ENCODE data around the gene CCDC201.

DNA sequence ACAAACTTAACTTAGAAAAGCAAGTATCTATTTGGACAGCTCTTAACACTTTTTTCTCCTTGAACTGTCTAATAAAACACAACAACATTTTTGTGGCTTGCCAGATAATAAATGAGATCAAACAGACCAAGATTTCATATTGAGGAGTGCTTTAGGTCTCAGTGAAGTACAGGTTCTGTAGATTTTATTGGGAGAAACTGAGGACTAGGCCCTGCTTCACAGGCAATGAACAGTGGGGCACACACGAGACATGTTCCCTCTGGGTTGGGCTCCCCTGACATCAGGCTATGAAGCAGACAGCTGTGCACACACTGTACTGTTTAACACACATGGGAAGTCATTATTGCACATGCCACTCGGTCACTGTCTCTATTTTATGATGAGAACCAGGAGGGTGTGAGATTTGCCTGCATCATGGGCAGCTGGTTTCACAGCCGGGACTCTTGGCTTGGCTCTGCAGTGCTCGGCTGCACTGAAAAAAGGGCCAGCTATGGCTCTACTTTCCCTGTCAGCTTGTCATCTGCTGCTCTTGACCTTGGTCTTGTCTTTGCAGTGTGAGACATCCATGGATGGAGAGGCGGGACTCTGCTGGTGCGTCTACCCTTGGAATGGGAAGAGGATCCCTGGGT, 19.6 kb upstream of the CCDC201 start:
- no peak for TF ChIP-seq ZNF8 (CRISPR knock-in tag; IDR thresholded peaks at IDR 0.05)
- TF ChIP-seq SNAI2 (CRISPR knock-in tag; IDR thresholded peaks at IDR 0.05) = no peak
- no peak for TF ChIP-seq PPARA (CRISPR knock-in tag; IDR thresholded peaks at IDR 0.05; ENCODE audit: borderline replicate concordance)
- no peak for TF ChIP-seq RARB (CRISPR knock-in tag; IDR thresholded peaks at IDR 0.05)
- TF ChIP-seq TOX (CRISPR knock-in tag; IDR thresholded peaks at IDR 0.05; ENCODE audit: borderline replicate concordance) = no peak
- TF ChIP-seq, protein P1, sequence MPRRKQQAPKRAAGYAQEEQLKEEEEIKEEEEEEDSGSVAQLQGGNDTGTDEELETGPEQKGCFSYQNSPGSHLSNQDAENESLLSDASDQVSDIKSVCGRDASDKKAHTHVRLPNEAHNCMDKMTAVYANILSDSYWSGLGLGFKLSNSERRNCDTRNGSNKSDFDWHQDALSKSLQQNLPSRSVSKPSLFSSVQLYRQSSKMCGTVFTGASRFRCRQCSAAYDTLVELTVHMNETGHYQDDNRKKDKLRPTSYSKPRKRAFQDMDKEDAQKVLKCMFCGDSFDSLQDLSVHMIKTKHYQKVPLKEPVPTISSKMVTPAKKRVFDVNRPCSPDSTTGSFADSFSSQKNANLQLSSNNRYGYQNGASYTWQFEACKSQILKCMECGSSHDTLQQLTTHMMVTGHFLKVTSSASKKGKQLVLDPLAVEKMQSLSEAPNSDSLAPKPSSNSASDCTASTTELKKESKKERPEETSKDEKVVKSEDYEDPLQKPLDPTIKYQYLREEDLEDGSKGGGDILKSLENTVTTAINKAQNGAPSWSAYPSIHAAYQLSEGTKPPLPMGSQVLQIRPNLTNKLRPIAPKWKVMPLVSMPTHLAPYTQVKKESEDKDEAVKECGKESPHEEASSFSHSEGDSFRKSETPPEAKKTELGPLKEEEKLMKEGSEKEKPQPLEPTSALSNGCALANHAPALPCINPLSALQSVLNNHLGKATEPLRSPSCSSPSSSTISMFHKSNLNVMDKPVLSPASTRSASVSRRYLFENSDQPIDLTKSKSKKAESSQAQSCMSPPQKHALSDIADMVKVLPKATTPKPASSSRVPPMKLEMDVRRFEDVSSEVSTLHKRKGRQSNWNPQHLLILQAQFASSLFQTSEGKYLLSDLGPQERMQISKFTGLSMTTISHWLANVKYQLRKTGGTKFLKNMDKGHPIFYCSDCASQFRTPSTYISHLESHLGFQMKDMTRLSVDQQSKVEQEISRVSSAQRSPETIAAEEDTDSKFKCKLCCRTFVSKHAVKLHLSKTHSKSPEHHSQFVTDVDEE (CRISPR knock-in tag; IDR thresholded peaks at IDR 0.05) = no peak
- TF ChIP-seq, protein P2, sequence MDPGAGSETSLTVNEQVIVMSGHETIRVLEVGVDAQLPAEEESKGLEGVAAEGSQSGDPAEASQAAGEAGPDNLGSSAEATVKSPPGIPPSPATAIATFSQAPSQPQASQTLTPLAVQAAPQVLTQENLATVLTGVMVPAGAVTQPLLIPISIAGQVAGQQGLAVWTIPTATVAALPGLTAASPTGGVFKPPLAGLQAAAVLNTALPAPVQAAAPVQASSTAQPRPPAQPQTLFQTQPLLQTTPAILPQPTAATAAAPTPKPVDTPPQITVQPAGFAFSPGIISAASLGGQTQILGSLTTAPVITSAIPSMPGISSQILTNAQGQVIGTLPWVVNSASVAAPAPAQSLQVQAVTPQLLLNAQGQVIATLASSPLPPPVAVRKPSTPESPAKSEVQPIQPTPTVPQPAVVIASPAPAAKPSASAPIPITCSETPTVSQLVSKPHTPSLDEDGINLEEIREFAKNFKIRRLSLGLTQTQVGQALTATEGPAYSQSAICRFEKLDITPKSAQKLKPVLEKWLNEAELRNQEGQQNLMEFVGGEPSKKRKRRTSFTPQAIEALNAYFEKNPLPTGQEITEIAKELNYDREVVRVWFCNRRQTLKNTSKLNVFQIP (CRISPR knock-in tag; IDR thresholded peaks at IDR 0.05; ENCODE audit: borderline replicate concordance, low read depth) = no peak
- no peak for TF ChIP-seq GLIS3 (CRISPR knock-in tag; IDR thresholded peaks at IDR 0.05)
